ENCODE results near the gene ADSS1. TPM values are rescaled to one million over a fixed set of nuclear protein-coding genes. Genes with fewer than 3 reads are reported as not detected.
A peak's percentile ranks its signal among the peaks of the same experiment; 100 is the strongest.
"Not testable (repeated sequence)": the region's sequence is repeated elsewhere in the genome, so short reads cannot be mapped to it uniquely, and the experiment has no call there.

Gene ADSS1
- total RNA-seq, 1 donor = 4.3 TPM

GRCh38 chr14:104750056-104750752 lies 26.2 kb downstream of the ADSS1 start:
- TF ChIP-seq CTCF (IDR thresholded peaks at IDR 0.05; ENCODE audit: extremely low read depth, low read depth, low read length) = no peak
- H2AFZ ChIP-seq (ENCODE audit: low read length) = peak overlapping the region; percentile 55
- H3K4me2 ChIP-seq (ENCODE audit: insufficient read depth, low read length) = peak overlapping the region; percentile 24
- H4K20me1 ChIP-seq (ENCODE audit: insufficient read depth, low read length) = peaks cover 17% of the 10 kb centered on the region
- no peaks in the 10 kb centered on the region for H3K36me3 ChIP-seq (ENCODE audit: insufficient read depth, low read length)
- no peaks in the 10 kb centered on the region for H3K27me3 ChIP-seq (ENCODE audit: insufficient read depth, low read length)
- peak overlapping the region; percentile 56 for H3K27ac ChIP-seq (ENCODE audit: low read depth, low read length)
- H3K4me1 ChIP-seq (ENCODE audit: insufficient read depth, low read length) = peaks cover 41% of the 10 kb centered on the region
- no peaks in the 10 kb centered on the region for H3K9me3 ChIP-seq (ENCODE audit: low read depth, low read length)
- no peak for DNase-seq (ENCODE audit: insufficient read length, low spot score, missing footprints)
- H3K79me2 ChIP-seq (ENCODE audit: insufficient read depth, low read length) = peaks cover 23% of the 10 kb centered on the region
- H3K4me3 ChIP-seq (ENCODE audit: insufficient read depth, low read length) = no peak overlapping the region

- Histone ChIP-seq H3K79me2 (ENCODE audit: insufficient read depth, low read length) (peaks cover 28% of the 10 kb centered on the region), H3K4me1 (ENCODE audit: insufficient read depth, low read length) (peaks cover 41% of the 10 kb centered on the region), H4K20me1 (ENCODE audit: insufficient read depth, low read length) (peaks cover 21% of the 10 kb centered on the region)
- H3K4me2 ChIP-seq (ENCODE audit: insufficient read depth, low read length); H2AFZ ChIP-seq (ENCODE audit: low read length); H3K36me3 ChIP-seq (ENCODE audit: insufficient read depth, low read length); H3K9me3 ChIP-seq (ENCODE audit: low read depth, low read length); H3K27ac ChIP-seq (ENCODE audit: low read depth, low read length); H3K27me3 ChIP-seq (ENCODE audit: insufficient read depth, low read length); H3K4me3 ChIP-seq (ENCODE audit: insufficient read depth, low read length): not testable (repeated sequence)
- peak; percentile 21 for DNase-seq (ENCODE audit: insufficient read length, low spot score, missing footprints)
Observed at GRCh38 chr14:104750753-104751057, 26.7 kb downstream of the ADSS1 start.

GRCh38 chr14:104751539-104752422 lies 27.8 kb downstream of the ADSS1 start:
- Histone ChIP-seq H3K4me3 (ENCODE audit: insufficient read depth, low read length) (peak overlapping the region; percentile 99), H3K4me1 (ENCODE audit: insufficient read depth, low read length) (peaks cover 33% of the 10 kb centered on the region), H3K36me3 (ENCODE audit: insufficient read depth, low read length) (peaks cover 12% of the 10 kb centered on the region), H4K20me1 (ENCODE audit: insufficient read depth, low read length) (peaks cover 31% of the 10 kb centered on the region), H3K4me2 (ENCODE audit: insufficient read depth, low read length) (peak overlapping the region; percentile 90), H2AFZ (ENCODE audit: low read length) (peak overlapping the region; percentile 98), H3K9me3 (ENCODE audit: low read depth, low read length) (no peaks in the 10 kb centered on the region), H3K27me3 (ENCODE audit: insufficient read depth, low read length) (no peaks in the 10 kb centered on the region), H3K79me2 (ENCODE audit: insufficient read depth, low read length) (peaks cover 39% of the 10 kb centered on the region), H3K27ac (ENCODE audit: low read depth, low read length) (peak overlapping the region; percentile 58)
- DNase-seq (ENCODE audit: insufficient read length, low spot score, missing footprints) = peak; percentile 0
- no peak for TF ChIP-seq CTCF (IDR thresholded peaks at IDR 0.05; ENCODE audit: extremely low read depth, low read depth, low read length)

- DNase-seq (ENCODE audit: insufficient read length, low spot score, missing footprints) = peak; percentile 100
- no peaks in the 10 kb centered on the region for H3K27me3 ChIP-seq (ENCODE audit: insufficient read depth, low read length)
- peak overlapping the region; percentile 99 for H3K4me3 ChIP-seq (ENCODE audit: insufficient read depth, low read length)
- H4K20me1 ChIP-seq (ENCODE audit: insufficient read depth, low read length) = peaks cover 34% of the 10 kb centered on the region
- H3K4me1 ChIP-seq (ENCODE audit: insufficient read depth, low read length) = peaks cover 28% of the 10 kb centered on the region
- peak overlapping the region; percentile 98 for H2AFZ ChIP-seq (ENCODE audit: low read length)
- peak overlapping the region; percentile 90 for H3K4me2 ChIP-seq (ENCODE audit: insufficient read depth, low read length)
- H3K36me3 ChIP-seq (ENCODE audit: insufficient read depth, low read length) = peaks cover 17% of the 10 kb centered on the region
- H3K27ac ChIP-seq (ENCODE audit: low read depth, low read length) = peak overlapping the region; percentile 58
- no peak for TF ChIP-seq CTCF (IDR thresholded peaks at IDR 0.05; ENCODE audit: extremely low read depth, low read depth, low read length)
- no peaks in the 10 kb centered on the region for H3K9me3 ChIP-seq (ENCODE audit: low read depth, low read length)
- H3K79me2 ChIP-seq (ENCODE audit: insufficient read depth, low read length) = peaks cover 45% of the 10 kb centered on the region
Observed at GRCh38 chr14:104752423-104752734, 28.4 kb downstream of the ADSS1 start.
